HepG2 (cell line): ENCODE results near the gene AP3D1. TPM values are rescaled to one million over a fixed set of nuclear protein-coding genes. Genes with fewer than 3 reads are reported as not detected.

Source experiments
- AGO2 ChIP-seq: fragments of 200-400 bp; formaldehyde crosslinking; optimal IDR thresholded peaks from 2 replicates; pipeline ENCODE3; 2017; ENCODE audit warnings: mild to moderate bottlenecking, low read depth, low read length, moderate library complexity
- ATF2 ChIP-seq: sonication (generic); formaldehyde crosslinking; IDR thresholded peaks from 2 replicates; pipeline ENCODE4 v1.4.0; 2020; ENCODE audit warnings: missing genetic modification reagents
- CAMTA2 ChIP-seq: sonication (generic); formaldehyde crosslinking; IDR thresholded peaks from 2 replicates; pipeline ENCODE4 v1.4.0; 2020; ENCODE audit warnings: mild to moderate bottlenecking, missing genetic modification reagents, borderline replicate concordance
- E2F1 ChIP-seq: sonication (generic); formaldehyde crosslinking; IDR thresholded peaks from 2 replicates; pipeline ENCODE4 v1.5.0; 2020; ENCODE audit warnings: missing genetic modification reagents
- FOSL2 ChIP-seq: sonication (generic); formaldehyde crosslinking; IDR thresholded peaks from 2 replicates; pipeline ENCODE4 v1.4.0; 2020; ENCODE audit warnings: missing genetic modification reagents
- GATAD1 ChIP-seq: IDR thresholded peaks from 2 replicates; pipeline ENCODE4 v1.6.1; 2016; ENCODE audit warnings: missing genetic modification reagents, missing compliant biosample characterization
- GMEB2 ChIP-seq: IDR thresholded peaks from 2 replicates; pipeline ENCODE4 v1.6.1; 2016; ENCODE audit warnings: missing biosample characterization, missing genetic modification reagents, low read depth
- MAFK ChIP-seq, 2 experiments: IDR thresholded peaks in 1 of 2; conservative IDR thresholded peaks in 1 of 2; 2 replicates each; pipeline ENCODE4 v1.6.1; 2011; ENCODE audit warnings: improper control_type of control experiment in 2 of 2, low read length in 2 of 2
- NR1H2 ChIP-seq: sonication (generic); formaldehyde crosslinking; IDR thresholded peaks from 2 replicates; pipeline ENCODE4 v1.8.1; 2022; ENCODE audit warnings: low read depth, missing genetic modification reagents, borderline replicate concordance
- ONECUT2 ChIP-seq: sonication (generic); formaldehyde crosslinking; IDR thresholded peaks from 2 replicates; pipeline ENCODE4 v1.4.0; 2020; ENCODE audit warnings: missing genetic modification reagents
- RNF219 ChIP-seq: sonication (generic); formaldehyde crosslinking; IDR thresholded peaks from 2 replicates; pipeline ENCODE4 v1.5.0; 2020; ENCODE audit warnings: mild to moderate bottlenecking, missing genetic modification reagents
- SPEN ChIP-seq: sonication (generic); formaldehyde crosslinking; IDR thresholded peaks from 2 replicates; pipeline ENCODE4 v1.5.1; 2020; ENCODE audit warnings: low read depth, mild to moderate bottlenecking, missing genetic modification reagents
- TCF7 ChIP-seq: sonication (generic); IDR thresholded peaks from 2 replicates; pipeline ENCODE4 v1.6.1; 2016; ENCODE audit warnings: antibody characterized with exemption, low read depth
- ZNF24 ChIP-seq: fragments of 450-650 bp; IDR thresholded peaks from 2 replicates; pipeline ENCODE4 v1.6.1; 2017; ENCODE audit warnings: antibody characterized with exemption, mild to moderate bottlenecking
- ZNF256 ChIP-seq: sonication (generic); formaldehyde crosslinking; conservative IDR thresholded peaks from 2 replicates; pipeline ENCODE4 v1.4.0; 2020; ENCODE audit warnings: missing genetic modification reagents
- ZNF850 ChIP-seq: sonication (generic); formaldehyde crosslinking; conservative IDR thresholded peaks from 2 replicates; pipeline ENCODE4 v1.9.0; 2021; ENCODE audit warnings: mild to moderate bottlenecking, missing genetic modification reagents
- polyA plus RNA-seq, 8 experiments: library from polyadenylated mRNA; depleted of rRNA in 3 of 8; stranded (reverse) in 7 of 8; unstranded in 1 of 8; fragments of >200 nt; fragmentation: Illumina TruSeq in 4 of 8; extraction: Trizol in 4 of 8; gene quantifications; 2 replicates each; pipeline versions ENCODE4 v1.2.1 to v1.2.3, GENCODE V29; 2011 to 2016; ENCODE audit warnings: low read depth in 4 of 8, missing spikeins in 1 of 8, mixed read lengths in 1 of 8; ENCODE audit not compliant: insufficient read depth in 1 of 8
- total RNA-seq, 5 experiments: library from RNA; depleted of rRNA; stranded (reverse); fragments of >200 nt; fragmentation: Illumina TruSeq; extraction: Trizol; gene quantifications; 2 replicates each; pipeline ENCODE4 v1.2.3, GENCODE V29; 2016; ENCODE audit warnings: low read depth in 1 of 5
- TF ChIP-seq, protein P1 (sequence below): sonication (generic); formaldehyde crosslinking; IDR thresholded peaks from 2 replicates; pipeline ENCODE4 v1.8.1; 2023; ENCODE audit warnings: mild to moderate bottlenecking, missing genetic modification reagents
- TF ChIP-seq, protein P2 (sequence below): sonication (generic); formaldehyde crosslinking; IDR thresholded peaks from 2 replicates; pipeline ENCODE4 v1.4.0; 2020; ENCODE audit warnings: missing genetic modification reagents

AP3D1 gene
- total and polyA plus RNA-seq, 2 of the 13 experiments (the other 11 are each of a cell fraction or from before 2014, with no cell fraction given) = 68.0 to 82.6 TPM

- TF ChIP-seq ATF2 (CRISPR knock-in tag) (no peak), GMEB2 (CRISPR knock-in tag) (no peak), RNF219 (no peak), CAMTA2 (CRISPR knock-in tag) (no peak), ZNF256 (no peak), NR1H2 (no peak), MAFK (conservative IDR thresholded peaks at IDR 0.05 in 1 of 2, IDR thresholded peaks at IDR 0.05 in 1 of 2; ENCODE audit: low read length in 2 of 2) (peak; percentile 62 to 64), ONECUT2 (CRISPR knock-in tag) (no peak), SPEN (CRISPR knock-in tag) (no peak; the same call in none of the 2 replicates), ZNF24 (no peak), AGO2 (peak; percentile 73), E2F1 (CRISPR knock-in tag) (peak; percentile 81), FOSL2 (CRISPR knock-in tag) (no peak; the same call in 1 of the 2 replicates), TCF7 (no peak), ZNF850 (CRISPR knock-in tag) (no peak), GATAD1 (CRISPR knock-in tag) (peak; percentile 25; the same call in 1 of the 2 replicates)
- TF ChIP-seq, protein P1, sequence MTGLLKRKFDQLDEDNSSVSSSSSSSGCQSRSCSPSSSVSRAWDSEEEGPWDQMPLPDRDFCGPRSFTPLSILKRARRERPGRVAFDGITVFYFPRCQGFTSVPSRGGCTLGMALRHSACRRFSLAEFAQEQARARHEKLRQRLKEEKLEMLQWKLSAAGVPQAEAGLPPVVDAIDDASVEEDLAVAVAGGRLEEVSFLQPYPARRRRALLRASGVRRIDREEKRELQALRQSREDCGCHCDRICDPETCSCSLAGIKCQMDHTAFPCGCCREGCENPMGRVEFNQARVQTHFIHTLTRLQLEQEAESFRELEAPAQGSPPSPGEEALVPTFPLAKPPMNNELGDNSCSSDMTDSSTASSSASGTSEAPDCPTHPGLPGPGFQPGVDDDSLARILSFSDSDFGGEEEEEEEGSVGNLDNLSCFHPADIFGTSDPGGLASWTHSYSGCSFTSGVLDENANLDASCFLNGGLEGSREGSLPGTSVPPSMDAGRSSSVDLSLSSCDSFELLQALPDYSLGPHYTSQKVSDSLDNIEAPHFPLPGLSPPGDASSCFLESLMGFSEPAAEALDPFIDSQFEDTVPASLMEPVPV = no peak
- TF ChIP-seq, protein P2, sequence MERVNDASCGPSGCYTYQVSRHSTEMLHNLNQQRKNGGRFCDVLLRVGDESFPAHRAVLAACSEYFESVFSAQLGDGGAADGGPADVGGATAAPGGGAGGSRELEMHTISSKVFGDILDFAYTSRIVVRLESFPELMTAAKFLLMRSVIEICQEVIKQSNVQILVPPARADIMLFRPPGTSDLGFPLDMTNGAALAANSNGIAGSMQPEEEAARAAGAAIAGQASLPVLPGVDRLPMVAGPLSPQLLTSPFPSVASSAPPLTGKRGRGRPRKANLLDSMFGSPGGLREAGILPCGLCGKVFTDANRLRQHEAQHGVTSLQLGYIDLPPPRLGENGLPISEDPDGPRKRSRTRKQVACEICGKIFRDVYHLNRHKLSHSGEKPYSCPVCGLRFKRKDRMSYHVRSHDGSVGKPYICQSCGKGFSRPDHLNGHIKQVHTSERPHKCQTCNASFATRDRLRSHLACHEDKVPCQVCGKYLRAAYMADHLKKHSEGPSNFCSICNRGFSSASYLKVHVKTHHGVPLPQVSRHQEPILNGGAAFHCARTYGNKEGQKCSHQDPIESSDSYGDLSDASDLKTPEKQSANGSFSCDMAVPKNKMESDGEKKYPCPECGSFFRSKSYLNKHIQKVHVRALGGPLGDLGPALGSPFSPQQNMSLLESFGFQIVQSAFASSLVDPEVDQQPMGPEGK (CRISPR knock-in tag) = peak; percentile 78
Observed at GRCh38 chr19:2166741-2167738, 15.7 kb upstream of the AP3D1 start (continued).
